Suprapubic skin (tissue), 4 donors: ENCODE data around the gene BDKRB2. TPM values are rescaled to one million over a fixed set of nuclear protein-coding genes. Genes with fewer than 3 reads are reported as not detected.

Experiments used
- DNase-seq, 2 donors: peaks; one replicate each; pipeline ENCODE4 v3.0.0-alpha.2; 2019; ENCODE audit warnings: low spot score in 2 of 2
- H3K27ac ChIP-seq: fragments of 200-600 bp; sonication (generic); one replicate; pipeline ENCODE4 v1.5.1; 2019
- H3K27me3 ChIP-seq: fragments of 200-600 bp; sonication (generic); one replicate; pipeline ENCODE4 v1.5.1; 2019
- H3K36me3 ChIP-seq: fragments of 200-600 bp; sonication (generic); one replicate; pipeline ENCODE4 v1.5.1; 2019
- H3K4me1 ChIP-seq: fragments of 200-600 bp; sonication (generic); one replicate; pipeline ENCODE4 v1.5.1; 2019
- H3K4me3 ChIP-seq: fragments of 200-600 bp; sonication (generic); one replicate; pipeline ENCODE4 v1.5.1; 2019; ENCODE audit warnings: mild to moderate bottlenecking
- H3K9me3 ChIP-seq: fragments of 200-600 bp; sonication (generic); one replicate; pipeline ENCODE4 v1.5.1; 2019
- EP300 ChIP-seq: sonication (generic); formaldehyde crosslinking; IDR thresholded peaks from one replicate; pipeline ENCODE4 v1.6.1; 2017; ENCODE audit warnings: antibody characterized with exemption
- POLR2A ChIP-seq, 2 donors: fragments of 450-650 bp; IDR thresholded peaks; one replicate each; pipeline ENCODE4 v1.6.1; 2017; ENCODE audit warnings: antibody characterized with exemption in 2 of 2, mild to moderate bottlenecking in 2 of 2, moderate library complexity in 2 of 2
- POLR2AphosphoS5 ChIP-seq, 3 donors: sonication (generic); formaldehyde crosslinking; IDR thresholded peaks; one replicate each; pipeline ENCODE4 v1.6.1; 2017; ENCODE audit warnings: antibody characterized with exemption in 3 of 3
- WGBS: methylation state at CpG from one replicate; pipeline ENCODE4 v1.1.5; 2018; 5-methylcytosine and 5-hydroxymethylcytosine counted together
- total RNA-seq, 4 donors: library from RNA; depleted of rRNA; stranded (reverse); fragments of >200 nt; gene quantifications; one replicate each; pipeline ENCODE4 v1.1.0, GENCODE V29; 2016
- TF ChIP-seq, protein P1 (sequence below), 2 donors: fragments of 200-600 bp in 1 of 2; fragments of 450-650 bp in 1 of 2; sonication (generic) in 1 of 2; IDR thresholded peaks; one replicate each; pipeline ENCODE4 v1.5.1; 2016 to 2019; ENCODE audit warnings: antibody characterized with exemption in 2 of 2, mild to moderate bottlenecking in 1 of 2, moderate library complexity in 1 of 2

BDKRB2 gene
- total RNA-seq, 4 donors from 2014 or later, result 9.7 to 17.9 (median 14.3) TPM

DNA sequence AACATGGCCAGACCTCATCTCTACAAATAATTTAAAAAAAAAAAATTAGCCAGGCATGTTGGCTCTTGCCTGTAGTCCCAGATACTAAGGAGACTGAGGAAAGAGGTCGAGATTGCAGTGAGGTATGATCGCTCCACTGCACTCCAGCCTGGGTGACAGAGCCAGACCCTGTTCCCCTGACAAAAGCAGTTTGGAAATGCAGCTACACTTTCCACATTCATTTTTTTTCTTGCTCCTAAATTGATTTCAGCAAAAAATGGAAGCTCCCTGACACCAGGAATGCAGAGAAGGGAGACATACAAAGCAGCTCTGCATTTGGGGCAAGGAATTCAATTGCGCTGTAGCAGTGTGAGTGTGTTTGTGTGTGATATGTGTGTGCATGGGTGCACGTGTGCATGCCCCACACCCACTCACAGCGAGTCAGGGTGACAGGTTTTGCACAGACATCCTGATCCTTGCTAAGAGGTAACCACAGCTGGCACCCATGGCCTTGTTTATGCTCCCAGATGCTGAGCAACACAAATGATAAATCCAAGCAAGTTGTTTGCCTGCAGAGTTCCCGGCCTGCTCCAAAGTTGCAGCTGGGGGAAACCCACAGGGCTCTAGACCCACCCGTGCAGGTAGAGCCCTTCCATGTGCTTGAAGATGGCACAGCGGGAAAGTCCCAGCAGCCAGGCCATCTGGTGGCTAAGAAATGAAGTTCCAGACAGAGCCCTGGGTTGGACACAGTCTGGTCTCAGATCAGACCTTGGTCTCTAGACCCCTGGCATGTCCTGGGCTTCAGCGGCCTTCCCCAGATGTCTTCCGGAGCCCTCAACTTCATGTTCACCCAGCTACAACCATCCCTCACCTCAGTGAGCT is 25.9 kb upstream of the BDKRB2 start:
- DNase-seq, result no peak
- peaks cover 8% of the 10 kb centered on the region for H3K27me3 ChIP-seq
- no peak overlapping the region for H3K4me3 ChIP-seq
- no peaks in the 10 kb centered on the region for H3K36me3 ChIP-seq
- peaks cover 36% of the 10 kb centered on the region for H3K4me1 ChIP-seq
- TF ChIP-seq POLR2AphosphoS5 (IDR thresholded peaks at IDR 0.05), result no peak
- TF ChIP-seq POLR2A (IDR thresholded peaks at IDR 0.05), result no peak
- TF ChIP-seq, protein P1, sequence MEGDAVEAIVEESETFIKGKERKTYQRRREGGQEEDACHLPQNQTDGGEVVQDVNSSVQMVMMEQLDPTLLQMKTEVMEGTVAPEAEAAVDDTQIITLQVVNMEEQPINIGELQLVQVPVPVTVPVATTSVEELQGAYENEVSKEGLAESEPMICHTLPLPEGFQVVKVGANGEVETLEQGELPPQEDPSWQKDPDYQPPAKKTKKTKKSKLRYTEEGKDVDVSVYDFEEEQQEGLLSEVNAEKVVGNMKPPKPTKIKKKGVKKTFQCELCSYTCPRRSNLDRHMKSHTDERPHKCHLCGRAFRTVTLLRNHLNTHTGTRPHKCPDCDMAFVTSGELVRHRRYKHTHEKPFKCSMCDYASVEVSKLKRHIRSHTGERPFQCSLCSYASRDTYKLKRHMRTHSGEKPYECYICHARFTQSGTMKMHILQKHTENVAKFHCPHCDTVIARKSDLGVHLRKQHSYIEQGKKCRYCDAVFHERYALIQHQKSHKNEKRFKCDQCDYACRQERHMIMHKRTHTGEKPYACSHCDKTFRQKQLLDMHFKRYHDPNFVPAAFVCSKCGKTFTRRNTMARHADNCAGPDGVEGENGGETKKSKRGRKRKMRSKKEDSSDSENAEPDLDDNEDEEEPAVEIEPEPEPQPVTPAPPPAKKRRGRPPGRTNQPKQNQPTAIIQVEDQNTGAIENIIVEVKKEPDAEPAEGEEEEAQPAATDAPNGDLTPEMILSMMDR (IDR thresholded peaks at IDR 0.05), result no peak
- TF ChIP-seq EP300, result no peak
- H3K27ac ChIP-seq, result peak overlapping the region; percentile 66
- 62% methylated on average over 9 of the region's 10 CpGs for WGBS
- no peaks in the 10 kb centered on the region for H3K9me3 ChIP-seq

DNA sequence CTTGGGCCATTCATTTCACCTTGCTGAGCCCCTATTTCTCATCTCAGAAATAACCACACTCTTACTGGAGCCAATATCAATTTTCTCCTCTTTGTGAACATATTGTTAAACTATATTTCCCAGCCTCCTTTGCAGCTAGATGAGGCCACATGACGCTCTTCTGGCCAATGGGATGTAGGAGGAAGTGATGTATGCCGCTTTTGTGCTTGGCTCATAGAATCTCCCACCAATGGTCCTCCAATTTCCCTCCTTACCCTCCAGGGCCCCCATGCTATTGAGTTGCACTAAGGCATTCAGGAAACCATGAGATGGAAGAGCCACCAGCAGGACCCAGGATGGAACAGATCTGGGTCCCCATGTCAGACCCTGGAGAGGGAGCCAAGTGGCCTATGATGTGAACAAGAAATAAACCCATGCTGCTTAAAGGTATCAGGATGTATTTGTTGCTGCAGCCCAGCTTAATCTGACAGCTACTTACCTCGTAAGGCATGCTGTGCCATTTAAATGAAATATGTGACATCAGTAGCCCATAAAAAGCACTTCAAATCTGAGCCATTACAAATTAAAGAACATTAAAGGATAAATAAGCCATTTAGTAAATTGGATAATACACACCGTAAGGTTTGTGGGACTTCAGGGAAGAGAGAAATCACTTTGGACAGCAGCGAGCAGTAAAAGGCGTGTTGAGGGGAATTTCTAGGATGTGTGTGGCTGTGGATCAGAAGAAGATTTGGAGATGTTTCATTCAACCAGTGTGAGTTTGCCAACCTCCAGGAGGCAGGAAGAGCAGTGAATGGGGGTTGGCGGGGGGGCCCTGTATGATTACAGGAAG is 24.4 kb upstream of the BDKRB2 start:
- Histone ChIP-seq H3K27ac (no peak overlapping the region), H3K27me3 (peaks cover under 1% of the 10 kb centered on the region), H3K4me3 (no peak overlapping the region), H3K36me3 (no peaks in the 10 kb centered on the region), H3K4me1 (peaks cover 36% of the 10 kb centered on the region), H3K9me3 (no peaks in the 10 kb centered on the region)
- WGBS, result 72% methylated on average over 7 of the region's 7 CpGs
- no peak for TF ChIP-seq POLR2AphosphoS5 (IDR thresholded peaks at IDR 0.05)
- no peak for TF ChIP-seq POLR2A (IDR thresholded peaks at IDR 0.05)
- TF ChIP-seq, protein P1 (IDR thresholded peaks at IDR 0.05), result no peak
- no peak for TF ChIP-seq EP300
- DNase-seq, result no peak

DNA sequence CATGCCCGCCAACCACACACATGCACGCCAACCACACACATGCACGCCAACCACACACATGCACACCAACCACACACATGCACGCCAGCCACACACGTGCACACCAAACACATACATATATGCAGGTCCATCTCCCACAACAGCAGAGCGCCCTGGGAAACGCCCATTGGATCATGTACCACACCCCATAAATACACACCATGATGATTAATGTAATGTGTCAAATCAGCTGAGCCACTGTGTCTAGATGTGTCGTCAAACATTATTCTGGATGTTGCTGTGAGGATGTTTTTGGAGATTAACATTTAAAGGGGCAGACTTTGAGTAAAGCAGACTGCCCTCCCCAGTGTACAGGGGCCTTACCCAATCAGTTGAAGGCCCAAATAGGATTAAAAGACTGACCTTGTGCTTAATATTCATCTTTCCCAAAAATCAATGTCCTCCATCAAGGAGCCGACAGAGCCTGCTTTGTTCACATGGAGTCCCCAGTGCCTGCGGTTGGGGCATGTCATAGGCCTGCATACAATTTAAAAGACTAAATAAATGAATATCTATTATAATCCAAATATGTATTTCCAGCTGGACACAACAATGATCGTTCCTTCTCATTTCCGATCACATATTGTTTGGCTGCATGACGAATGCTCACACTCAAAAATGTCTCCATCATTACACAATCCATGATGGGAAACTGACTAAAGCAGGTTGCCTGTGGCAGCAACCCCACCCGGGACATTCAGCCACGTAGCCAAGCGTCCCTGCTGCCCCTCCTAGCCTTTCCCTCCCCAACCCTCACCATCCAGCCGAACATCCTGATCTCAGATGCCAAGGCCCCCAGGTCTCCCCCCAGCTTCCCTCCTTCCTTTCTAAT is 23.2 kb upstream of the BDKRB2 start:
- no peaks in the 10 kb centered on the region for H3K36me3 ChIP-seq
- TF ChIP-seq EP300 (no peak), POLR2AphosphoS5 (IDR thresholded peaks at IDR 0.05) (no peak), POLR2A (IDR thresholded peaks at IDR 0.05) (no peak)
- TF ChIP-seq, protein P1 (IDR thresholded peaks at IDR 0.05), result no peak
- peak overlapping the region; percentile 31 for H3K27ac ChIP-seq
- no peak overlapping the region for H3K4me3 ChIP-seq
- no peak for DNase-seq
- no peaks in the 10 kb centered on the region for H3K27me3 ChIP-seq
- peaks cover 29% of the 10 kb centered on the region for H3K4me1 ChIP-seq
- WGBS, result 75% methylated on average over 17 of the region's 17 CpGs
- H3K9me3 ChIP-seq, result no peaks in the 10 kb centered on the region

DNA sequence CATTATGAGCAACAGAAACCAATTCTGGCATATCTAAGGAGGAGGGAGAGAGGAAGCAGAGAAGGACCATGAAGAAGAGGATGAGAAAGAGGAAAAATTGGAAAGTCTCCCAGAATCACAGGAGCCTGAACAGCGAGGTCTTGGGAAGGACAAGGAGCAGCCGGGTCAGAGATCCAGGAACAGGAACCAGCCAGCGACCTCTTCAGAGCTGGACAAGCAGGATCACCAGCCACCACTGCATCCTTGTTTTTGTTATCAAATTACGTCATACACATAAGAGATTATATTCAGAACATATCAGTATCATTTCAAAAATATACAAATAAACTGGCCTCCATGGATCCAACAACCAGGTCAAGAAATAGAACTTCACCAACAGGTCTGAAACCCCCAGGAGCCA is 22.1 kb upstream of the BDKRB2 start:
- TF ChIP-seq POLR2A (IDR thresholded peaks at IDR 0.05) (no peak), POLR2AphosphoS5 (IDR thresholded peaks at IDR 0.05) (no peak), EP300 (no peak)
- TF ChIP-seq, protein P1 (IDR thresholded peaks at IDR 0.05), result no peak
- no peaks in the 10 kb centered on the region for H3K36me3 ChIP-seq
- 84% methylated on average over 4 of the region's 4 CpGs for WGBS
- H3K4me1 ChIP-seq, result peaks cover 17% of the 10 kb centered on the region
- no peak overlapping the region for H3K27ac ChIP-seq
- no peaks in the 10 kb centered on the region for H3K27me3 ChIP-seq
- H3K4me3 ChIP-seq, result no peak overlapping the region
- no peaks in the 10 kb centered on the region for H3K9me3 ChIP-seq
- no peak for DNase-seq
